GM12872 (cell line): ENCODE measurements around the gene CHCHD3.

Source experiments
- CTCF ChIP-seq: IDR thresholded peaks from 3 replicates; pipeline ENCODE4 v1.5.1; 2011; ENCODE audit warnings: low read depth, mild to moderate bottlenecking, low read length, moderate library complexity; ENCODE audit not compliant: insufficient read depth

The CHCHD3 gene

GRCh38 chr7:133061357-133061756 is 20.5 kb downstream of the CHCHD3 start:
- TF ChIP-seq CTCF: no peak

GRCh38 chr7:133060004-133060403 is 21.9 kb downstream of the CHCHD3 start:
- TF ChIP-seq CTCF: no peak

GRCh38 chr7:133059263-133059662 is 22.6 kb downstream of the CHCHD3 start:
- TF ChIP-seq CTCF: no peak

- TF ChIP-seq CTCF: no peak
Measured at GRCh38 chr7:133056370-133057238, 25.3 kb downstream of the CHCHD3 start.

GRCh38 chr7:133054162-133054840 is 27.6 kb downstream of the CHCHD3 start:
- no peak for TF ChIP-seq CTCF

DNA sequence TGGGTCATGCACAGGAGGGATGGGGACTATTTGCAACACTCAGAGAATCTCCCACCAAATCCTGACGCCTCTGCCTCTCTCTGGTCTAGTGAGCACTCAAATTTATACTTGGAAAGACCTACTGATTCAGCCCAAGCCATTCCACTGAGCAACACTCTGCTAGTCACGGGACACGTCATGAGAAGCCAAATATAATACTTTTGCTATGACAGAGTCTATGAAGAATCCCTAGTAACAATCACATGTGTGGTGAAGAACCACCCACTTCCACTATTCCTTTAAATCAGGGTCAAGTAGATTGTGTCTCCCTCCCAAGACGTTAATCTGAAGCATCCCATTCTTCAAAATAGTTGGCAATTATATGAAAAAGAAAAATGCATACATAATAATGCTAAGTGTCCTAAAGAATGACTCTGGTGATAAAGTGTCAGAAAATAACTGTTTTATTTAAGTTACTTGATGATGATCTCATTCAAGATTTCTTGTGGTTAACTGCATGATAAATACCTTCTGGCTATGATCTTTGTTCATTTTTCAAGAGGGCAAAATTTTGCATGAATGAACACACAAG is 28.5 kb downstream of the CHCHD3 start:
- no peak for TF ChIP-seq CTCF

DNA sequence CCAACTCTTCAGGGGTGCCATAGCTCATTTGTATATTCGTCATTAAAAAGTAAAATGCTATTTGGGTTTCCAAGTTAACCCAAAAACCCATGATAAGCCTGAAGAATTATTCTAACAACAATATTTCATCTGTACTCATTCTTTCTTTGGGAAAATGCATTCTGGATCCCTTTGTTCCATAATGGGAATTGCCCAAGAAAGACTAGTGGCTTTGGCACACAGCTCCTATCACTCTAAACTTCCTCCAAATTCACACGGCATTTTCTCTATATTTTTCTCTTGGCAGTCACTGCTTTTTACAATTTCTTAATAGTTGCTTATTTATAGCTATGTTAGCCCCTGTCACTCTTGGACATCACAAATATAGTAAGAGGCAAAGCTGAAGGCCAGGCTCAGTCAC is 29.1 kb downstream of the CHCHD3 start:
- no peak for TF ChIP-seq CTCF
